RPMI8226 (cell line): ENCODE data around the gene ADAT3.
"Not testable (repeated sequence)": the region's sequence is repeated elsewhere in the genome, so short reads cannot be mapped to it uniquely, and the experiment has no call there.

Experiments
- DNase-seq: peaks from one replicate; pipeline ENCODE4 v3.0.0-alpha.2; 2015

The ADAT3 gene

GRCh38 chr19:1884291-1884718 is 20.9 kb upstream of the ADAT3 start:
- no peak for DNase-seq

GRCh38 chr19:1884719-1885334 is 20.4 kb upstream of the ADAT3 start:
- no peak for DNase-seq

GRCh38 chr19:1885398-1886119 is 19.6 kb upstream of the ADAT3 start, which contains the start of gene ABHD17A:
Gene ABHD17A (minus strand): TSS chr19:1885496. CDS start chr19:1881566, 3,930 bp downstream.
- DNase-seq, result peak; percentile 98

DNA sequence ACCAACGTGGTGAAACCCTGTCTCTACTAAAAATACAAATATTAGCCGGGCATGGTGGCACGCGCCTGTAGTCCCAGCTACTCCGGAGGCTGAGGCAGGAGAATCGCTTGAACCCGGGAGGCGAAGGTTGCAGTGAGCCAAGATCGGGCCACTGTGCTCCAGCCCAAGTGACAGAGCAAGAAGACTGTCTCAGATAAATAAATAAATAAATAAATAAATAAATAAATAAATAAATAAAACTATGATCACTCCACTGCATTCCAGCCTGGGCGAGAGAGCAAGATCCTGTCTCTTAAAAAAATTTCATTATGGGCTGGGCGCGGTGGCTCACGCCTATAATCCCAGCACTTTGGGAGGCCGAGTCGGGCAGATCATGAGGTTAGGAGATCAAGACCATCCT is 18.8 kb upstream of the ADAT3 start:
- DNase-seq, result not testable (repeated sequence)

GRCh38 chr19:1888385-1888784 is 16.8 kb upstream of the ADAT3 start:
- no peak for DNase-seq

GRCh38 chr19:1889907-1890306 is 15.3 kb upstream of the ADAT3 start:
- DNase-seq, result no peak

DNA sequence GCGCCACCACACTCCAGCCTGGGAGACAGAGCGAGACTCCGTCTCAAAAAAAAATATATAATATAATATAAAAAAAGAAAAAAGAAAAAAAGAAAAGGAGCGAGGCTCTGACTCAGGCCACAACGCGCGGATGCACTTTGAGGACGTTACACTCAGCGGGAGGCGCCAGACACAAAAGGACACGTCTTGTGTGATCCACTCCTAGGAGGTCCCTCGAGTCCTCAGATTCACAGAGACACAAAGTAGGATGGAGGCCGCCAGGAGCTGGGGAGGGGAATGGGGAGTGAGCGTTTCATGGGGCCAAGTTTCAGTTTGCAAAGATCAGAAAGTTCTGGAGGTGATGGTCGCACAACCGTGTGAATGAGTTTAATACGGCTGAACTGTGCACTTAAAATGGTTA is 11.4 kb upstream of the ADAT3 start:
- DNase-seq, result no peak

GRCh38 chr19:1896508-1896907 is 8.7 kb upstream of the ADAT3 start:
- DNase-seq, result no peak

DNA sequence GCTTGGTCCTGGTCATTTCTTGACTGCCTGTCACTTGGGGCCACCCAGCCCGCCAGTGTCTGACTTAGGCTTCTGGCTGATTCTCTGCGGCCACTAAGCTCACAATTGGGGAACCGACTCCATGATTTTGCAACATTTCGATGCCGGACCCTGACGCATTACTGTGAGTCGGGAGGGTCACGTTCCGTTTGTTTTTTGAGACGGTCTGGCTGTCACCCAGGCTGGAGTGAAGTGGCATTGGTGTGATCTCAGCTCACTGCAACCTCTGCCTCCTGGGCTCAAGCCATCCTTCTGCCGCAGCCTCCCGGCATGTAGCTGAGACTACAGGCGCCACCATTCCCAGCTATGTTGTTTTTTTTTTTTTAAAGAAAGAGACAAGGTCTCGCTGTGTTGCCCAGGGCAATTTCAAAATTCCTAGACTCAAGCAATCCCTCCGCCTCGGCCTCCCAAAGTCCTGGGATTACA is 3.2 kb upstream of the ADAT3 start:
- no peak for DNase-seq

DNA sequence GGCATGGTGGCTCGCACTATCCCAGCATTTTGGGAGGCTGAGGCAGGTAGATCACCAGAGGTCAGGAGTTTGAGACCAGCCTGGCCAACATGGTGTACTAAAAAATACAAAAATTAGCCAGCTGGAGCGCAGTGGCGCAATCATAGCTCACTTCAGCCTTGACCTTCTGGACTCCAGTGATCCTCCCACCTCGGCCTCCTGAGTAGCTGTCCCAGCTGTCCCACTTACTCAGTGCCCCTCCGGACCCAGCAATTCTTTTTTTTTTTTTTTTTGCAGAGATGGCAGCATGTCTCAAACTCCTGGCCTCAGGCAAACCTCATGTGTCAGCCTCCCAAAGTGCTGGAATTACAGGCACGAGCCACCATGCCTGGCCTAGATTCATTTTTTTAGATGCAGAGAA is 2.3 kb upstream of the ADAT3 start:
- no peak for DNase-seq

DNA sequence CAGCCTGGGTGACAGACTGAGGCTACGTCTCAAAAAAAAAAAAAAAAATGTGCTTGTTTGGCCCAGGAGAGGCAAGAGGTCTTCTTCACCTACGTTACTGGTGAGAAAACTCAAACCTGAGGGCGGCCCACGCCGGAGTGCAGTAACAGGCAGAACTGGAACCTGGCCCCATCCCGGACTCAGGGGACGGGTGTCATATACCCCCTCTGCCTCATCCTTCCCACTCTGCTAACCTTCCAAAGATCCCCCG is 414 bp upstream of the ADAT3 start:
- DNase-seq, result no peak

DNA sequence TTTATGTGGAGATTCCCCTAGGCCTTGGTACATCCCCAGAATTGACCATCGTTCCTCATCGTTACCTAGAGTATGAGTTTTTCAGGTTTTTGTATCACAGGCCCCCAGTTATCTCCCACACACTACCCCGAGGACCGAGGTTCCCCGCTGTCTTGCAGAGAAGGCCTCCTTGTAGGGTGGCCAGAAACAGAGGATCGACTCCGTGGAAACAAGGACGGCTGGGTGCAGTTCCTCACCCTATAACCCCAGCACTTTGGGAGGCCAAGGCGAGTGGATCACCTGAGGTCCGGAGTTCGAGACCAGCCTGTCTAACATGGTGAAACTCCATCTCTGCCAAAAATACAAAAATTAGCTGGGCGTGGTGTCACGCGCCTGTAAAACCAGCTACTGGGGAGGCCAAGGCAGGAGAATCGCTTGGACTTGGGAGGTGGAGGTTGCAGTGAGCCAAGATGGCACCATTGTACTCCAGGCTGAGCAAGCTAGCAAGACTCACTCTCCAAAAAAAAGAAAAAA is 720 bp downstream of the ADAT3 start:
- DNase-seq, result no peak

- DNase-seq, result no peak
These were observed 1.9 kb downstream of the ADAT3 start for GRCh38 chr19:1906985-1907562.

- no peak for DNase-seq
These were observed 2.6 kb downstream of the ADAT3 start for GRCh38 chr19:1907563-1908363.

DNA sequence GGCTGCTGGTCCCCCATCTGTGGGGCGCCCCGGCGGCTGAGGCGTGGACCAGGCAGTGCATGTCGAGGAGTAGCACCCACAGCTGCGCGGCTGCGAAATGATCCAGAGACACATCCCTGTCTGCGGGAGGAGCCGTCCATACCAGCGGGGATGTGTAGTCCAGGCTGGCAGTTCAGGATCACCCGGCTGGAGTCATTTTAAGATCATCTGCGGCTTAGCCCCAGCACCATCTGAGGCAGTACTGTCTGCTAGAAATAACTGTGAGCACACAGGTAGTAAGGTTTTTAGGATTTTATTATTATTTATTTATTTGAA is 3.1 kb downstream of the ADAT3 start:
- no peak for DNase-seq

DNA sequence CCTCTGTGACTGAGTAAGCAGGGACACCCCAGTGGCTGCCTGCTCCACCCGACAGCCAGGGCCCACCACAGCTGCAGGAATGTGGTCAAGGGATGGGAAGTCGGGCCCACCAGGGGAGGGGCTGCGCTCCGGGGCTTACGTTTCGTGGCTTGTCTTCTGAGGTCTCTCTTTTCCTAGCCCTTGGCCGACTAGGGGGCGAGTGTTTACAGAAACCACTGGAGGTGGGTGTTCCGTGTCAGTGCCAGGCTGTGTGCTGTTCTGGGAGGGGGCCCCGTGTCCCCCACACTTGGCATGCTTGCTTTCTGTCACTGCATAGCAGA is 4.5 kb downstream of the ADAT3 start:
- DNase-seq, result no peak

- DNase-seq, result no peak
These were observed 5.0 kb downstream of the ADAT3 start for GRCh38 chr19:1910177-1910576.

DNA sequence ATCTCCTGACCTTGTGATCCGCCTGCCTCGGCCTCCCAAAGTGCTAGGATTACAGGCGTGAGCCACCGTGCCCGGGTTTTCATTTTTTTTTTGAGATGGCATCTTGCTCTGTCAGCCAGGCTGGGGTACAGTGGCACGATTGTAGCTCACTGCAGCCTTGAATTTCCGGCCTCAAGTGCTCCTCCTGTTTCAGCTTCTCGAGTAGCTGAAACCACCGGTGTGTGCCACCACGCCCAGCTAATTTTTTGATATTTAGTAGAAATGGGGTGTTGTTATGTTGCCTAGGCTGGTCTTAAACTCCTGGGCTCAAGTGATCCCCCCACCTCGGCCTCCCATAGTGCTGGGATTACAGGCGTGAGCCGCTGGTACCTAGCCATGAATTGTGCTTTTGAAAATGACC is 5.9 kb downstream of the ADAT3 start:
- DNase-seq, result no peak

DNA sequence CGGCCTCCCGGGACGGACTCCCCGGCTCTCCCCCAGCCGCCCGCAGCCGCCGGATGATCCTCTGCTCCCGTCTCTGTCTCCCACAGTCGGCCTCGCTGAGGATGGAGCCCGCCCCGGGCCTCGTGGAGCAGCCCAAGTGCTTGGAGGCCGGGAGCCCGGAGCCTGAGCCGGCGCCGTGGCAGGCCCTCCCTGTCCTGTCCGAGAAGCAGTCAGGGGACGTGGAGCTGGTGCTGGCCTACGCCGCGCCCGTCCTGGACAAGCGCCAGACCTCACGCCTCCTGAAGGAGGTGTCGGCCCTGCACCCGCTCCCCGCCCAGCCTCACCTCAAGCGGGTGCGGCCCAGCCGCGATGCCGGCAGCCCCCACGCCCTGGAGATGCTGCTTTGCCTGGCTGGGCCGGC is 6.8 kb downstream of the ADAT3 start:
- no peak for DNase-seq

GRCh38 chr19:1912760-1913505 is 7.7 kb downstream of the ADAT3 start:
- DNase-seq, result no peak

DNA sequence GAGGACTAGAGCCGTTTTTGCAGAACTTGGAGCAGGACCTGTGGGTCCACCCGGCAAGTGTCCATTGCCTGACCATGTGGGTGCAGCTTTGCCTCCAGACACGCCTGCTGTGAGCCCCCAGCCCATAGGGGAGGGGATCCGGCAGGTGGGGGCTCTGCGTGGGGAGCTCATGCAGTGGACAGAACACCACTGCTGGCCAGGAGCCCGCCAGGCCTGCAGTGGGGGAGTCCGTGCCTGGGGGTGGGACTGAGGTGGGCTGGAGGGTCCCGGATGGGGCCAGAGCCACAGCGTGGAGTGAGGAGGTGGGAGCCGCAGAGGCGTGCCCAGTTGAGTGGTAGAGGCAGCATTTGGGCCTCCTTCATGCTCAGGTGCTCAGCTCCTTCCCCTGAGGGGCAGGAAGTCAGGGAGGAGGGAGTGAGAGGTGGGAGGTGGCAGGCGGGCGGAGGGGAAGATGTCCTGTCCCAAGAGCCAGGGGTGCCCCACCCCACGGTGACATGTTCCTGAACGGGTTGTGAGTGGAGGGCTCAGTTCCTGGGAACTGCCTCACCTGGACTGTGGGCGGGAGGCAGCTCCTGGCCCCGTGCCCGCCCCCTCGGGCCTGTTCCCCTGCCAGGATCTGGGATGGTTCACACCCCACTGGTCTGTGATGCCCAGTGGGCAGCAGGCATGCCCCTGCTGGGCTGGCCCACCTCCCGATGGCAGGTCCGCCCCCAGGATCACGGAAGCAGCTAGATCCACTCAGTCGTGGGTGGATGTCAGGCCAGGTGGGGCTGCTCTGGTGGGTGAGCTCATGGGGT is 8.8 kb downstream of the ADAT3 start:
- DNase-seq, result no peak

DNA sequence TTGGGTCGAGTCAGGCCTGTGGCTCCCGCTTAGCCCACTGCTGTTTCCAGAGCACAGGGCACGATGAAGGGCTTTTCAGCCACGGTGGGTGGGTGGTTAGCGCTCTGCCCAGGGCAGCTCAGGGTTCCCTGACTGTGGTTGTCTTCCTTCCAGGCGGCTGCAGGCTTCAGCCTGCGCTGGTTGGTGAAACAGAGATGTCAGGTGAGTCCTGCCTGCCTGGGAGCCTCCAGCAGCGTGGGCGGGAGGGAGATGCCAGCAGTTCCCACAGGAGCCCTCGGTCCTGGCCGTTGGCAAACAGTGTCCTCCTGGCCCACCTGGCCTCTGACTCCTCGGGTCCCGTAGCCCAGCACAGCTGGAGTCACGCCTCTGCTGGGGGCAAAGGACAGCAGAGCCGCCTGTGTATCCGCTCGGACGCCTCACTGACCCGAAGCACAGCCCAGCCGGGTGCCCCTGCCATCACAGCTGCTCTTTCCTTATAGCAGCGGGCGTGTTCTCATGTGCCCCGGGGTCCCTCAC is 9.7 kb downstream of the ADAT3 start:
- DNase-seq, result no peak
